GM12892 (cell line): ENCODE measurements around the gene COL11A2.

Experiments used
- POLR2A ChIP-seq: IDR thresholded peaks from 2 replicates; pipeline ENCODE4 v1.6.1; 2011; ENCODE audit warnings: low read depth, low read length, control low read depth
- POLR2AphosphoS5 ChIP-seq: IDR thresholded peaks from 2 replicates; pipeline ENCODE4 v1.6.1; 2011; ENCODE audit warnings: low read depth, low read length, control low read depth
- TAF1 ChIP-seq: IDR thresholded peaks from 2 replicates; pipeline ENCODE4 v1.6.1; 2011; ENCODE audit warnings: low read depth, mild to moderate bottlenecking, control low read depth, low read length, borderline replicate concordance

DNA sequence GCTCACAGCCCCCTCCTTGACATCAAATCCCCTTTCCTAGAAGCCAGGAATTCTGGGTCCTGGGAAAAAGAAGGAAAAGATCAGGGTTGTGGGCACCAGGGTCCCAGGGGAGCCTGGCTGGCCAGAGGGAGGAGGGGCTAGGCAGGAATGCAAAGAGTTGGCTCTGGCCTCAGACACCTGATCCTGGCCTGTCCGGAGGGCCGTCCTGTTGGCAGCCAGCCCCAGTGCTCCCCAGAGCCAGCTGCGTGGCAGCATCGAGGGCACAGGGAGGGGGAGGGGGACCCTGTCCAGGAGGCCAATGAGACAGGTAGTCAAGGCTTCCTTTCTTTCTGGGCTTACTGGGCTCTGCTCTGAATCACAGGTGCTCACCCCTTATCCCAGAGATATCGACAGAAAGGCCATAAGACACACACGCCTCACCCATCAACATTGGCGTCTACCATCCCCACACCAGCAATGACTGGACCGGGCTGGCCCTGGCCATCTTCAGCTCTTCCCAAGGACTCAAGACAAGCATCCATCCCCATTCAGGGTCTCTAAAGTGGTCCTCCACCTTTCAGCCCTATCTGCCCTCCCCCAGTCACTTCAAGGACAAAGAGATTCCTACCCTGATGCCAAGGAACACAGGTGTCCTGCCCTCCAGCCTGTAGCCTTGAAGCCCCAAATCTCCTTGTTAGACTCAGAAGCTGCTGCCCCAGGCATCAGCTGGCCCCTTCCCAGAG, 723 bp downstream of the COL11A2 start:
- TF ChIP-seq POLR2A (no peak), POLR2AphosphoS5 (no peak), TAF1 (no peak)
